HG02885 (cell line): ENCODE results near the gene TK2.
"Not testable (repeated sequence)": the region's sequence is repeated elsewhere in the genome, so short reads cannot be mapped to it uniquely, and the experiment has no call there.

Experiments
- ATAC-seq: cut with Tn5 transposase; IDR thresholded peaks from one replicate; pipeline ENCODE4 v1.9.1; 2021; ENCODE audit warnings: mild to moderate bottlenecking; ENCODE audit not compliant: unreplicated experiment, poor library complexity

TK2 gene

DNA sequence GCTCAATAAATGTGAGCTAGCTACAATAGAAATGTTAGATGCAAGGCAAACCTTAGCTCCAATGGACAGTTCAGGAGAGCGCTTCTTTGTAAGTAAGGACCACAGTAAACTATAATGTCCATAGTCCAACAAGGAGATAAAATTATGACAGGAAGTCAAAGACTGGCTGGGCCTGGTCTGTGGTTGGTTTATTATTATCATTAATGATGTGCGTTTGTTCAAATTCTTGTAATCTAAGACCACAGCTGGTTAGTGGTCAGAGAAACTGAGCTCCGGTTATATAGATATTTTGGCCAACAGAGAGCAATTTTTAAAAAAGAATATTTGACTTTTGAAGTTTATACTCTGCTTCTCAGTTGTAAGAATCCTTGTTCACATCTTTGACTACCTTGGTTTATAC is 24.6 kb upstream of the TK2 start:
- no peak for ATAC-seq

DNA sequence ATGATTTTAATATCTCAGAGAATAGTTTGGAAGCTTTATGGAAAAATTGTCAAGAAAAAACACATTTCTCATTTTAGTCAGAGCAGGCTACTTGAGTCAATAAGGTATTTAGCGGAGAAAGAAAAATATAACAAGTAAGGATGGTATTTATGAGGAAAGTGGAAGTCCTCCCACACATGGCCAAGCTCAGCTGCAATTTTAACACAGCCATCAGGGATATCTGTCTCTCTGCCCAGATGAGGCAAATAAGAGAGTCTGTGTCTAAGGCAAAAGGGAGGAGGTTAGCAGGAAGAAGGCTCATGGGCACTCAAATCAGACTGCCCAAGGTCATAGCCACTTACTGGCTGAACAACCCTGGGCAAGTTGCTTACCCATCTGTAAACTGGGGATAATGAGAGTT is 24.2 kb upstream of the TK2 start:
- no peak for ATAC-seq

DNA sequence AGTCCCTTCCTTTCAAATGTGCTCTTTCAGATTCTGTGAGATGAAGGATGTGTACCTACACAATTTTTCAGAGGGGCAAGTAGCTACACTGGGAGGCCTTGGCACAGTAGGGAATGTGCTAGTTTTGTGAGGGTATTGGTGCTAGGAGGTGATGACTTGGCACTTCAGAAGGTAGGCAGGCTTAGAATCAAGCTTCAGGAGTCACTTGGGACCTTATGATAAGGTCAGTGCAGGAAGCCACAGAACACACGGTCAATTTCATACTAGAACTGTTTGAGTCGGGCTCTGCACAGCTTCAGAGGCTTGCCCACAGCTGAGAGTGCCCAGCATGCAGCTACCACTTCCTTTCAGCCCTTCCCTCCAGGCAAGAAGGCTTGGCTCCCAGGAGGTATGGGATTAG is 22.4 kb upstream of the TK2 start:
- no peak for ATAC-seq

DNA sequence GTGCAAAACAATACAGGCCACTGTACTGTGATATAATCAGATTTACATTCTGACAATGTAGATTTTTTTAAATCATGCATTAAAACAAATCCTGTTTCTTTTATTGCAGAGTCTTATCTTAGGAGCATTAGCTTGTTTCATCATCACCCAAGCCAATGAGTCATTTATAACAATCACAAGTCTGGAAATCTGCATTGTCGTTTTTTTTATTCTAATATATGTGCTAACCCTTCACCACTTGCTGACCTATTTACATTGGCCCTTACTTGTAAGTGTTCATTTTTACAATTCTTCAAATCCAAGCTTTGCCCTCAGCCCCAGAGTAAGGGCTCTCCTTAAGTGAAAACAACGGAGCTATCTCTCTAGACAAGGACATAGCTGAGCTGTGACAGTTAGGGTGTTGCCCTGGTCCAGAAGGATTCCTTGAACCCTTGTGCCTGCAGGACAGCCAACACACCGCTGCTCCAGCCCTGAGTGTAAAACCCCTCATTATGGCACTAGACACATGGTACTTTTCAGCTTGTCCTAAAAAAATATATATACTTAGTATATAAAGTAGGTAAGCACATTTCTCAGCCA is 20.0 kb upstream of the TK2 start:
- ATAC-seq, result no peak

DNA sequence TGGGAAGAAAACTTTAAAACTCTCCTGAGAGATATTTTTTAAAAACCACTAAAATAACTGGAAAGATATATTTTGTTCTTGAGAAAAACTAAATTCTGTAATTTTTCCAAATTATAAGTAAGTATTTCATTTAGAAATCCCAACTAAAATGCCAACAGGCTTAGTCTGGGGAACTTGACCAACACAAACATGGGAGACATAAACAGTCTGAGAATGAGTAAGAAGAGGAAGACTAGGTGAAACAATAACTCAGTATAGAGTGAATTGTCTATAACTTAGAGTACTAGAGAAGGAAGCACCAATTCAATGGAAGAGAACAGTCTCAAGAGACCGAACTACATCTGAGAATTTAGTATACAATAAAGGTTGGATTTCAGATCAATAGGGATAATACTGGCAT is 19.2 kb upstream of the TK2 start:
- ATAC-seq, result no peak

DNA sequence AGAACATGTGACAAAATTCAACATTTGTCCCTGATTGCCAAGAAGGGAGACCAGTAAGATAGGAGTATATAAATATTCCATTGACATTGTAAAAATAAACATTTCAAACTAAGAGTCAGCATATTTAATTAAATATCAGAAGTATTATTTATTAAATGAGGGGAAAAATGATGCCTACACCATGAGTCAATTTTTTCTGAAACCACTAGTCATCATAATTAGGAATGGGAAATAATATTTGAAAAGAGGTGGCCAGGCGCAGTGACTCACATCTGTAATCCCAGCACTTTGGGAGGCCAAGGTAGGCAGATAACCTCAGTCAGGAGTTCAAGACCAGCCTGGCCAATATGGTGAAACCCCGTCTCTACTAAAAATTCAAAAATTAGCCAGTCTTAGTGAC is 18.4 kb upstream of the TK2 start:
- no peak for ATAC-seq

DNA sequence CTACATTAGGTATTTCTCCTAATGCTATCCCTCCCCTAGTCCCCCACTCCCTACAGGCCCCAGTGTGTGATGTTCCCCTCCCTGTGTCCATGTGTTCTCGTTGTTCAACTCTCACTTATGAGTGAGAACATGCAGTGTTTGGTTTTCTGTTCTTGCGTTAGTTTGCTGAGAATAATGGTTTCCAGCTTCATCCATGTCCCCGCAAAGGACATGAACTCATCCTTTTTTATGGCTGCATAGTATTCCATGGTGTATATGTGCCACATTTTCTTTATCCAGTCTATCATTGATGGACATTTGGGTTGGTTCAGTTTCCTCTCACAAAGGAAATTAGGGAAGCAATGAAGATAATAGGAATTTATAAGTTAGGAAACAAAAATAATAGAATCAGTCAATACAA is 17.3 kb upstream of the TK2 start:
- not testable (repeated sequence) for ATAC-seq

DNA sequence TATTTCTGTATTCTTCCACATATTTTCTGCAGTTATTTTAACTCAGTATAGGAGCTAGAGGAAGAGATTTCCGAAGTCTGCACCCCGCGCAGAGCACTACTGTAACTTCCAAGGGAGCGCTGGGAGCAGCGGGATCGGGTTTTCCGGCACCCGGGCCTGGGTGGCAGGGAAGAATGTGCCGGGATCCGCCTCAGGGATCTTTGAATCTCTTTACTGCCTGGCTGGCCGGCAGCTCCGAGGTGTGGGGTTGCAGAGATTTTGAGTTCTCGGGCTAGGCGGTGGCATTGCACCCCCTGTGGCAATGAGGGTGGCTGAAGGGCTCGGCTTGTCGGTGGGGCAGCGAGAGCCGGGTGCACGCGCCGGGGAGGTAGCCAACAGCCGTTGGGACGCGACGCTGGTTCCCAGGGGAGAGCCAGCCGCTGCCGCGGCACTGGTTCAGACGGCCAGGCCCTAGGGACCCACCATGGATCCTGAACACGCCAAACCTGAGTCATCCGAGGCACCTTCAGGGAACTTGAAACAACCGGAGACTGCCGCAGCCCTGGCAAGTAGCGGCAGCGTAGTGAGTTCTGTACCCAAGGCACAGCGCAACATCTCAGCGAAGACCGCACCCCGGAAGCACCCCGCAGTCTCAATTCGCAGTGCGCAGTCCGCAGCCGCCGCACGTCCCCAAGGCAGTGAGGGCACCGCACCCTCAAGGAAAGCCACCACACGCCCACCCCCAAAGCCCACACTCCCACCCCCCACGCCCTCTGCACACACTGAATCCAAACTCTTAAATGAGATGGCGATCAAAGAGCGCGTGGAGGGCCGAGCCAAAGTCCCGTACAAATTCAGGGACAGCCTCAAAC is 16.4 kb upstream of the TK2 start, which contains the start of gene CMTM1:
Gene CMTM1, plus strand, starts transcription at position 389 of the 851 bp plus-strand sequence. Its CDS starts 75 bp downstream, at position 464.
- ATAC-seq, result no peak

DNA sequence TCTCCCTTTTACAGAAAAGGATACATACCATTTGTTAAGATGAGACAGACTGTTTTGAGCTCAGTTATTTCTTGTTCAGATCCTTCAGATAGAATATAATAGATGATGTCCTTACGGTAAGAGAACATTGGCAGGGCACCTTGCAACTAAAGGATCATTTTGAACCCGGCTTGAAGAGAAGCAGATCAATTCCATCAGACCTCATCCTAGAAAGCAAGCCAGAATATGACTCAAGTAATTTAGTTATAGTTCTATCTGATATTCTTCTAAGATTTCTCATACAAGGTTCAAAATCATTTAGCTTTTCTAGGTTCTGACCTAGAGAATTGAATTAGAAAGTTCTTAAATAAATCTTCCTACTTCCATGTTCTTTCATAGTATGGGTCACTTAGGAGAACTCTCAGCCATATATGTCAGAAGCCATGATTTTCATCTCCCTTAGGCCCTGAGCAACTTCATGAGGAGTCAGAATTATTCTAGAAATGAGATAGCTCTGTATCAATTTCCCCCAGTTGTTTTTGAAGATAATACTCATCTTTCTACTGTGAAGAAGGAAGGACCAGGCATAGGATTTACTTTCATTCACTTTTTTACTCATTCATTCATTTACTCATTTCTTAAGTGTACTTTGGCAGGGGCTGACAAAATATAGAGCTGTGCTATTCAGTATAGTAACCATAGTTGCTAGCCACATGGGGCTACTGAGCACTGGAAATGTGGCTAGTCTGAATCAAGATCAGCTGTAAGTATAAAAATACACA is 13.8 kb upstream of the TK2 start:
- no peak for ATAC-seq

DNA sequence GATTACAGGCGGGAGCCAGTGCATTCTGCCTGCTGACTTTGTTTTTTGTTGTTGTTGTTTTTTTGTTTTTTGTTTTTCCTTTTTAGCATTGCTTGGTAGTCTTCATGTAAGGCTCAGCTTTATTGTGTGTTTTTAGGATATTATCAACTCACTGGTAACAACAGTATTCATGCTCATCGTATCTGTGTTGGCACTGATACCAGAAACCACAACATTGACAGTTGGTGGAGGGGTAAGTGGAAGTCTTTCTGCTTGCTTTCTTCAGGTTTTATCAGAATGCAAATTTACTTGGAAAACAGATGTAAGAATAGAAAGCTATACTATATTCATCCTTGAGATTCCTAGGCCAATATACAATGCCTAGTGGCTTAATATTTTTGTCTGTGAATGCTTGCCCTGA is 13.1 kb upstream of the TK2 start:
- no peak for ATAC-seq

DNA sequence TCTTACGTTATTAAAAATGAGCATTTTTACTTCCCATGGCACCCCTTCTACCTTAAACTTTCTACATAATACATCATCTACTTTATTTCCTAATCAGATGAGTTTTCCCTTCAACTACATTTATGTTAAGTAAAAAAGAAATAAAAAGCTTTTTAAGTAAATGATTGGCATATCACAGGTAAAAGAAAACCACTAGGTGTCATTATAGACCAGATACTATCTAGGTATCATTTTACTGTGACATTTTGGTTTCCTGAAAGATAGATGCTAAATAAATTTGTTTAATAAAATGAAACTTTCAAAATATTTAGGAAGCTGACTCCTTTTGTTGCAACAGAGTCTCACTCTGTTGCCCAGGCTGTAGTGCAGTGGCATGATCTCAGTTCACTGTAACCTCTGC is 12.5 kb upstream of the TK2 start:
- ATAC-seq, result no peak

DNA sequence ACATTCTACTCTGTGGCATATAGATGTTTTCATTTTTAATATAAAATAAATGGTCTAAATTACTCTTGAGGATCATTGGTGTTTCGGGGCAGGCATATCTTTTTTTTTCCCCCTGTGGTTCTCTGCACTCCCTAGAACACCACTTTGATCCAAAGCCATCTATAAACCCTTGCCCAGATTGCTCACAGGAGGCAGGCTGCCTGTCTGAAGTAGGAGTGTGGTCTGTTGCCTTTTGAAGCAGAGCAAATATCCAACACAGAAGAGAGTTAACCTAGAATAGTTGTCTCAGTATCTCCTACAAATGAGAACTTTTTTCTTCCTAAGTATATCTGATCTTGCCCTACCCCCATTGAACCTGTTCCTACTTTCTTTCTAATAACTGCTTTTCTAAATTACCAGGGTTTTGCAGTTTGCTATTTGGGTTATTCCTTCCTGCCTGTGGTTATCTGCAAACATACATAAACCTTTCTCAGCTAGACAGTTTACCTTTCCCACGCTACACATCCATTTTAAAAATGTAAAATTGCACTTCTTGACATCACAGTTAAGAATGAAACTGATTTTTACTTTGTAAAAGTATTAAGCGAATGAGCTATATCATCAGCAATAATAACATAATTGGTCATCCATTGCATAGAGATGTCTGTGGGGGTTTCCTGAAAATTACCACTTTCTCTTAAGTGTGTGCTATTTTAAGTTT is 11.6 kb upstream of the TK2 start:
- ATAC-seq, result no peak

DNA sequence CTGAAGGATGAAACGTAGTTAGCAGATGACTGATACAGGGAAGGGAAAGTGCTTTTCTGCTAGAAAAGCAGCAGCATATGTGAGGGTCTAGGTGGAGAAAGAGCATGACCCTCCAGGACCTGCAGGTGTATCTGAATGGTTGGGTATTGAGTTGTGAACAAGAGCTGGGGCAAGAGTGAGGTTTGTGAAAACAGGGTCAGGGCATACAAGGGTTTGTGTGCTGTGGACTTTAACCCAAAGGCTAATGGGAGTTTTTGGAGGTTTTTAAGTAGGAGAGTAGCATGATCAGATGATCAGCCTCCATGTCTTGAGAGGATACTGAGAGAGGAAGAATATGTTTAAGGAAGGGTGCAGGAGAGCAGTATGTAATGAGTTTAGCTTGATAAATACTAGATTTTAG is 10.2 kb upstream of the TK2 start:
- no peak for ATAC-seq

DNA sequence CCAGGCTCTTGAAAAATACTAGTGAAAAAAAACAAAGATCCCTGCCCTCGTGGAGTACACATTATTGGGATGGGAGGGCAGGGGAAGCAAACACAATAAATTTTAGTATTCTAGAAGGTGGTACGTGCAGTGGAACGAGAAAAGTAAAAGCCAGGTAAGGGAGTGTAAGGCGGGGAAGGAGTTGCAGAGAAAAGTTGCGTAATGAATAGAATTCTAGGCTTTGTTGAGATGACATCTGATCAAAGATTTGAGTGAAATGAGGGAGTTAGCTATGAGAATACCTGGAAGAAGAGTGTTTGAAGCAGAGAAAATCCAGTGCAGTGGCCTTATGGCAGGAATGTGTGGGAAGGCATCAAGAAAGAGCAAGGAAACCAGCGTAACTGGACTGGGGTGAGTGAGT is 4.6 kb upstream of the TK2 start:
- no peak for ATAC-seq

DNA sequence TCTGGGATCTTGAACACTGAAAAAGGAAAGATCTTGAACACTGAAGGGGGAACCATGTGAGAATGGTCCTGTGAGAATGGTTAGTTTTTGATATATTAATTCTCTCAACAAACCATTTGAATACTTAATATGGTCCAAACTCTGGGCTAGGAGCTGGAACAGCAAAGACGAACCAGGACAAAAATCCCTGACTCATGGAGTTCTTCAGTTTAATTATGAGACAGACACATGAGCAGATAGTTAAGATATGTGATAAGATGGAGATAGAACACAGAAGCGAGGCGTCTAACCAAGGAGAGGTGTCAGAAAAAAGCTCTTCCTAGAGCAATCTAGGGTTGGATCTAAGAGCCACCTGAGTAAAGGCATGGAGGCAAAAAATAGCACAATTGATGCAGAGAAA is 4.1 kb upstream of the TK2 start:
- no peak for ATAC-seq

DNA sequence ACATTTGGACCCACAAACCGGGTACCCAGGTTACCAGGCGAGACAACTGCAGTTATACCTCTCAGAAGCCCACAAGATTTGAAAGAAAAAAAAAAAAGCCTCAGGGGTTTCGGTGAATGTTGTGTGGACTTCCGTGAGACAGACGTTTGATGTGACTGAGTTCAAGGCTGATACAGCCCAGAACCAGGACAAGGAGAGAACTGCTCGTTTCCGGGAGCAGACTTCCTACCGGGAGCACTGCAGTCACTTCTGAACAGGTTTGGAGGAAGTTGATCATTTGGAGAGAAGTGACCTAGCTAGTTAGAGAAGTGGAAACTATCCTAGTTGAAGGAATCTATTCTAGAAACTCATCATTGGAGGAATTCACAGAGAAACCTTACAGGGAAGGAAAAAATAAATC is 3.3 kb upstream of the TK2 start:
- no peak for ATAC-seq

DNA sequence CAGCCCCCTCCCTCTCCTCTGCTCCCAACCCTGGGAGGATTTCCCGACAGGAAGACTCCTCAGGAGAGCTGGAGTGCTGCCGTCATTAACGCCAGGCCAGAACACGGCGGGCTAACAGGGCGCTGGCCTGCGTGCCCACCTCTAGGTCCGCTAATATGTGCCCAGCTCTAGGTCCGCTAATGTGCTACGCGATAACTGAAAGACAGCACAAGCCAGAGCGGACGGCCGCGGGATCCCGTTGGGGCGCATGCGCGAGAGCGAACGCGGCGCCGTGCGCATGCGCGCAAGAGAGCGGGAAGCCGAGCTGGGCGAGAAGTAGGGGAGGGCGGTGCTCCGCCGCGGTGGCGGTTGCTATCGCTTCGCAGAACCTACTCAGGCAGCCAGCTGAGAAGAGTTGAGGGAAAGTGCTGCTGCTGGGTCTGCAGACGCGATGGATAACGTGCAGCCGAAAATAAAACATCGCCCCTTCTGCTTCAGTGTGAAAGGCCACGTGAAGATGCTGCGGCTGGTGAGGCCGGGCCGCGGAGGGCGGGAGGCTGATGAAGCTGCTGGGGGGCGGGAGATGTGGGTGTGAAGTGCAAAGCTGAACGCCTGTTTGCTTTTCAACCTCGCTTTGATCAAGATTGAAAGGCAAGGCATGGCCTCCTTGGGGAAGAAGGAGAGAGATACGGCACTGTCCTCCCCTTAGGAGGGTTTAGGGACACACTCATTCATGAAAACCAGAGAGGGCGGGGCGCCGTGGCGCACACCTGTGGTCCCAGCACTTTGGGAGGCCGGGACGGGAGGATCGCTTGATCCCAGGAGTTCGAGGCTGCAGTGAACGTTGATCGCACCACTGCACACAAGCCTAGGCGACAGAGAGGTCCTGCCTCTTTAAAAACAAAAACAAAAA is 2.6 kb upstream of the TK2 start, which contains the start of gene CKLF:
Gene CKLF, plus strand, starts transcription at position 291 of the 892 bp plus-strand sequence. Its CDS starts 140 bp downstream, at position 431.
- ATAC-seq, result peak; percentile 72

DNA sequence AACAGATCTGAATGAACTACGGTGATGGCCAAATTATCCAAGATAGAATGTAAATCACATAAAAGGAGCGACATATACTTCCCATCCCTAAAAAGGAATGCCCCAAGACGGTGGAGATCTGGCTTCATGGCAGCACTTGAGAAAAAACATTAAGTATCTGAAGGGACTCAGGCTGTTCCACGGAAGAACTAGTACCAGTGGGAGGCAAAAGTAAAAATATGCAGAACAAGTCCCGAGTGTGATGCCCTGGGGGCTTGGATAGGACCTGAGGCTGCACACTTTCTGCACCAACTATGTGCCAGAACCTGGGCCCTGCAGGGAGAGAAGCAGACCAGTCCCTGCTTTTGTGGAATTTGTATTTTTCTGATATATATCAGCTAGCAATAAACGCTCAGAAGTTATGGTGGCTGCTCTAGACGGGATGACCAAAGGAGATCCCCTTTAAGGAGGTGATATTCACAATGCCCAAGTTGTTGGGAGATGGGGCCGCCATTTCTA is 1.9 kb upstream of the TK2 start:
- ATAC-seq, result no peak

DNA sequence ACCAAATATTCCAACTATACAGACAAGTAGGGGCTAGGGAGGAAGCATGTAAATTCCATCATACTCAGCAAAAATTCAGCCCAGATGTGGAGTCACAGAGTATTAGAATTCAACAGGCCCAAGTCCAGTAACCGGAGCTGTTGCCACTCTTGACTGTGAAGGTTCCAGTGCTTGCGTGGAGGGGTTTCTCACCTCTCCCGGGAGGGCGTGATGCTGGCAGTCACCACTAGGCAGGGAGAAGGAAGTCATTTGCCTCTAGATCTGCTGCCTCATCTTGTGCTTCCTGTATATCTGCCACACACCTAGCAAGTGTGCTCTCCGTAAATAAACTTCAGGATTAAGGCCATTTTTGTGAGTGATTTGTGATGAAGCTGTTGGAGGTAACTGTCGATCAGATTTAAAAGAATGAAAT is 1.4 kb upstream of the TK2 start:
- no peak for ATAC-seq
